Sigmoid colon (tissue), 4 donors: ENCODE data around the gene GPC1.

ENCODE experiments used
- EP300 ChIP-seq, 4 donors: sonication (generic); formaldehyde crosslinking; IDR thresholded peaks; one replicate each; pipeline ENCODE4 v1.6.1; 2017; ENCODE audit warnings: antibody characterized with exemption in 4 of 4
- POLR2A ChIP-seq, 2 donors: fragments of 450-650 bp; IDR thresholded peaks; one replicate each; pipeline ENCODE4 v1.6.1; 2016; ENCODE audit warnings: antibody characterized with exemption in 2 of 2, mild to moderate bottlenecking in 2 of 2, moderate library complexity in 2 of 2
- POLR2AphosphoS5 ChIP-seq, 4 donors: sonication (generic); formaldehyde crosslinking; IDR thresholded peaks; one replicate each; pipeline ENCODE4 v1.6.1; 2017; ENCODE audit warnings: antibody characterized with exemption in 4 of 4
- TF ChIP-seq, protein P1 (sequence below), 4 experiments: fragments of 450-650 bp in 3 of 4; fragments of 200-600 bp in 1 of 4; IDR thresholded peaks; one replicate each; pipeline ENCODE4 v1.5.1; 2016 to 2019; ENCODE audit warnings: antibody characterized with exemption in 4 of 4, mild to moderate bottlenecking in 3 of 4, moderate library complexity in 2 of 4

DNA sequence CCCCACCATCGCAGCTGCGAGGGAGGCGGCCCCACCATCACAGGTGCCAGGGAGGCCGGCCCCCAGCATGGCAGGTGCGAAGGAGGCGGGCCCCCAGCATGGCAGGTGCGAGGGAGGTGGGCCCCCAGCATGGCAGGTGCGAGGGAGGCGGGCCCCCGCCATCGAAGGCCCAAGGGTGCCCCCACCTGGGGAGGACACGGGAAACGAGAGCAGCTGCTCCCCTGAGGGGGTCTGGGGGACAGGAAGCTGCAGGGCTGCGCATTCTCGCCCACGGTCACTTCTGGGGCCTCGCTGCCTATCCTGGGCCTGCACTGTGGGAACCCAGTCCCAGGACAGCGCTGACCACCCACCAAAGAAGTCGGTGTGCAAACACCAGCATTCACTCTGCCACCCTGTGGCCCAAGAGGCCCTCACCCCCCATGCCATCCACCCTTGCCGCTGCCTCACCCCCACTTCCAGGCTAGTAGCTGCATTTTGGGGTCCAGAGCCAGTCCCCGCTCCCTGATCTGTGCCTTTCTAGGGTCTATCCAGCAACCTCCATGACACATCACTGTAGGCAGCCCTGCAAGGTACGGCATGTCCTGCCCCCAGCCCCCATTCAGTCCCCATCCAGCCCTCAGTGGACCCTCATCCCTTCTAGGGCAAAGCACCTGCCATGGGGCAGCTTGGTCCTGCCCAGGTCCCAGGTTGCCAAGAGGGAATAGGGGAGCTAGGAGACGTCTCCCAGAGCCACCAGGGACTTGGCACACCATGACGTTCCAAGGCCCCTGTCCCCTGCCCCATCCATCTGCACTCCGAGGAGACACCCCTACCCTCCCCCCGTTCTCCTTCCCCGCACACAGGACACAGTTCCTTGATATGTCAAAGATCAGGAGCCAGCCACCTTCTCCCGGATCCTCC is 24.0 kb upstream of the GPC1 start:
- TF ChIP-seq, protein P1, sequence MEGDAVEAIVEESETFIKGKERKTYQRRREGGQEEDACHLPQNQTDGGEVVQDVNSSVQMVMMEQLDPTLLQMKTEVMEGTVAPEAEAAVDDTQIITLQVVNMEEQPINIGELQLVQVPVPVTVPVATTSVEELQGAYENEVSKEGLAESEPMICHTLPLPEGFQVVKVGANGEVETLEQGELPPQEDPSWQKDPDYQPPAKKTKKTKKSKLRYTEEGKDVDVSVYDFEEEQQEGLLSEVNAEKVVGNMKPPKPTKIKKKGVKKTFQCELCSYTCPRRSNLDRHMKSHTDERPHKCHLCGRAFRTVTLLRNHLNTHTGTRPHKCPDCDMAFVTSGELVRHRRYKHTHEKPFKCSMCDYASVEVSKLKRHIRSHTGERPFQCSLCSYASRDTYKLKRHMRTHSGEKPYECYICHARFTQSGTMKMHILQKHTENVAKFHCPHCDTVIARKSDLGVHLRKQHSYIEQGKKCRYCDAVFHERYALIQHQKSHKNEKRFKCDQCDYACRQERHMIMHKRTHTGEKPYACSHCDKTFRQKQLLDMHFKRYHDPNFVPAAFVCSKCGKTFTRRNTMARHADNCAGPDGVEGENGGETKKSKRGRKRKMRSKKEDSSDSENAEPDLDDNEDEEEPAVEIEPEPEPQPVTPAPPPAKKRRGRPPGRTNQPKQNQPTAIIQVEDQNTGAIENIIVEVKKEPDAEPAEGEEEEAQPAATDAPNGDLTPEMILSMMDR (IDR thresholded peaks at IDR 0.05): no peak
- no peak for TF ChIP-seq POLR2AphosphoS5 (IDR thresholded peaks at IDR 0.05)
- TF ChIP-seq POLR2A (IDR thresholded peaks at IDR 0.05): no peak
- TF ChIP-seq EP300 (IDR thresholded peaks at IDR 0.05): no peak
